HCT116 (cell line): ENCODE results near the gene FAM118A. TPM values are rescaled to one million over a fixed set of nuclear protein-coding genes. Genes with fewer than 3 reads are reported as not detected.

Experiments used
- ATAC-seq: fragments of 200-7000 bp; cut with Tn5 transposase; 2 replicates; pipeline ENCODE4 v1.9.1; 2020; ENCODE audit warnings: mild to moderate bottlenecking, moderate library complexity
- BruUV-seq: library from RNA; stranded (reverse); fragments of 400-500 nt; replicated peaks from 2 replicates; lab custom pipeline; 2021; lab: Mats Ljungman, UMichigan
- CTCF ChIA-PET: fragments of 300-600 bp; sonication (Branson Sonifier 250); formaldehyde crosslinking; loops from one replicate; lab custom pipeline; 2021; ENCODE audit warnings: antibody characterized with exemption; lab: Charles Lee
- POLR2A ChIA-PET: fragments of 300-600, 350-600 bp; sonication (Branson Sonifier 250); formaldehyde crosslinking; loops from one replicate; lab custom pipeline; 2021; ENCODE audit warnings: antibody characterized with exemption; lab: Charles Lee
- RAD21 ChIA-PET, 2 experiments: fragments of 300-600 bp; sonication (Branson Sonifier 250); formaldehyde crosslinking; loops; one replicate each; lab custom pipeline; 2023; ENCODE audit warnings: low total read pairs in 2 of 2; ENCODE audit not compliant: uncharacterized antibody in 2 of 2, unreplicated experiment in 2 of 2, low non-redundant PET in 1 of 2; lab: Charles Lee
- DNase-seq: peaks from one replicate; pipeline ENCODE4 v3.0.0-alpha.2; 2010; ENCODE audit warnings: low read depth, low spot score
- H2AFZ ChIP-seq: fragments of 200-600 bp; shearing (Covaris generic), sonication (generic); 2 replicates; pipeline ENCODE4 v1.6.1; 2017; ENCODE audit warnings: low read depth, mixed run types, mixed read lengths, antibody characterized with exemption, low read length; ENCODE audit not compliant: poor library complexity, severe bottlenecking
- H3K27ac ChIP-seq: 2 replicates; pipeline ENCODE4 v1.5.1; 2012; ENCODE audit warnings: low read depth, low read length
- H3K27me3 ChIP-seq: fragments of 200-600 bp; sonication (generic); 2 replicates; pipeline ENCODE4 v1.6.1; 2016; ENCODE audit warnings: mixed run types, low read length, mixed read lengths; ENCODE audit not compliant: insufficient read depth
- H3K36me3 ChIP-seq, 2 experiments: fragments of 200-500 bp in 1 of 2; fragments of 200-600 bp in 1 of 2; sonication (Bioruptor generic) in 1 of 2; sonication (generic) in 1 of 2; 2 replicates each; pipeline versions ENCODE4 v1.5.1 to v1.6.1; 2014 to 2016; ENCODE audit warnings: low read length in 2 of 2, inconsistent platforms in 1 of 2, mixed read lengths in 1 of 2, mixed run types in 1 of 2; ENCODE audit not compliant: insufficient read depth in 2 of 2, control insufficient read depth in 1 of 2
- H3K4me1 ChIP-seq, 2 experiments: fragments of 200-600 bp in 1 of 2; sonication (generic) in 1 of 2; 2 replicates each; pipeline versions ENCODE4 v1.5.1 to v1.6.1; 2012 to 2017; ENCODE audit warnings: low read length in 2 of 2, inconsistent platforms in 1 of 2, mild to moderate bottlenecking in 1 of 2, mixed read lengths in 1 of 2, mixed run types in 1 of 2, moderate library complexity in 1 of 2; ENCODE audit not compliant: insufficient read depth in 2 of 2, control insufficient read depth in 1 of 2
- H3K4me2 ChIP-seq: fragments of 200-600 bp; sonication (generic); 2 replicates; pipeline ENCODE4 v1.6.1; 2017; ENCODE audit warnings: mixed run types, low read length, mixed read lengths
- H3K4me3 ChIP-seq, 2 experiments: fragments of 200-600 bp in 1 of 2; sonication (generic) in 1 of 2; replicated peaks in 1 of 2; 2 replicates each; pipeline ENCODE4 v1.5.1; 2011 to 2016; ENCODE audit warnings: low read length in 2 of 2, control low read depth in 1 of 2, low read depth in 1 of 2, mild to moderate bottlenecking in 1 of 2, mixed read lengths in 1 of 2, mixed run types in 1 of 2
- H3K79me2 ChIP-seq: fragments of 200-600 bp; sonication (generic); 2 replicates; pipeline ENCODE4 v1.6.1; 2017; ENCODE audit warnings: mild to moderate bottlenecking, mixed run types, low read length, moderate library complexity, mixed read lengths; ENCODE audit not compliant: insufficient read depth
- H3K9ac ChIP-seq: fragments of 200-600 bp; sonication (generic); 2 replicates; pipeline ENCODE4 v1.6.1; 2016; ENCODE audit warnings: low read length, mixed read lengths
- H3K9me2 ChIP-seq: fragments of 200-600 bp; sonication (generic), shearing (Covaris generic); 2 replicates; pipeline ENCODE4 v1.6.1; 2017; ENCODE audit warnings: mixed run types, mild to moderate bottlenecking, moderate library complexity; ENCODE audit not compliant: insufficient read depth
- H3K9me3 ChIP-seq, 2 experiments: fragments of 200-500 bp in 1 of 2; fragments of 200-600 bp in 1 of 2; sonication (Bioruptor generic) in 1 of 2; sonication (generic) in 1 of 2; 2 replicates each; pipeline ENCODE4 v1.6.1; 2014 to 2017; ENCODE audit warnings: low read length in 2 of 2, mixed read lengths in 2 of 2, inconsistent platforms in 1 of 2, low read depth in 1 of 2, mild to moderate bottlenecking in 1 of 2, mixed run types in 1 of 2, moderate library complexity in 1 of 2; ENCODE audit not compliant: control insufficient read depth in 1 of 2, insufficient read depth in 1 of 2
- H4K20me1 ChIP-seq: fragments of 200-600 bp; sonication (generic), shearing (Covaris generic); 2 replicates; pipeline ENCODE4 v1.6.1; 2017; ENCODE audit warnings: mixed run types, mild to moderate bottlenecking, moderate library complexity; ENCODE audit not compliant: insufficient read depth
- CEBPB ChIP-seq: IDR thresholded peaks from 2 replicates; pipeline ENCODE4 v1.6.1; 2012; ENCODE audit warnings: low read depth
- EGR1 ChIP-seq: IDR thresholded peaks from 2 replicates; pipeline ENCODE4 v1.6.1; 2012; ENCODE audit warnings: low read depth
- EZH2phosphoT487 ChIP-seq: fragments of 200-600 bp; IDR thresholded peaks from 2 replicates; pipeline ENCODE4 v1.6.1; 2018; ENCODE audit warnings: antibody characterized with exemption, borderline replicate concordance
- FOSL1 ChIP-seq: IDR thresholded peaks from 2 replicates; pipeline ENCODE4 v1.6.1; 2012; ENCODE audit warnings: low read depth
- JUND ChIP-seq: IDR thresholded peaks from 2 replicates; pipeline ENCODE4 v1.6.1; 2012
- POLR2A ChIP-seq: IDR thresholded peaks from 2 replicates; pipeline ENCODE4 v1.7.0; 2011; ENCODE audit warnings: borderline replicate concordance; ENCODE audit not compliant: insufficient read depth, insufficient read length; ENCODE audit errors: extremely low read depth
- POLR2AphosphoS5 ChIP-seq: IDR thresholded peaks from 2 replicates; pipeline ENCODE4 v1.6.1; 2011; ENCODE audit warnings: mild to moderate bottlenecking, low read depth, low read length, moderate library complexity
- SIN3A ChIP-seq: IDR thresholded peaks from 2 replicates; pipeline ENCODE4 v1.6.1; 2012; ENCODE audit warnings: low read depth
- SP1 ChIP-seq: IDR thresholded peaks from 2 replicates; pipeline ENCODE4 v1.6.1; 2012; ENCODE audit warnings: low read depth
- SRF ChIP-seq: IDR thresholded peaks from 2 replicates; pipeline ENCODE4 v1.6.1; 2012; ENCODE audit warnings: low read depth
- TCF7L2 ChIP-seq: IDR thresholded peaks from 2 replicates; pipeline ENCODE4 v1.7.0; 2011; ENCODE audit warnings: borderline replicate concordance, inconsistent platforms; ENCODE audit not compliant: insufficient read depth, insufficient read length; ENCODE audit errors: extremely low read depth
- YY1 ChIP-seq: IDR thresholded peaks from 2 replicates; pipeline ENCODE4 v1.6.1; 2011; ENCODE audit warnings: low read length, low read depth, moderate library complexity, mild to moderate bottlenecking; ENCODE audit not compliant: insufficient replicate concordance; ENCODE audit errors: extremely low read depth
- ZNF274 ChIP-seq: fragments of 200-500 bp; sonication (Bioruptor generic); IDR thresholded peaks from 2 replicates; pipeline ENCODE4 v1.6.1; 2014; ENCODE audit warnings: mild to moderate bottlenecking, low read depth, low read length, inconsistent platforms
- intact Hi-C: fragments of 100-400 bp; cut with micrococcal nuclease; formaldehyde crosslinking; loops from 2 replicates; pipeline ENCODE4 v1.10.0; 2022
- total RNA-seq: library from RNA; stranded (reverse); gene quantifications from one replicate; pipeline ENCODE4 v1.2.1, GENCODE V29; 2021; ENCODE audit not compliant: unreplicated experiment
- TF ChIP-seq, protein P1 (sequence below): IDR thresholded peaks from 2 replicates; pipeline ENCODE4 v1.6.1; 2012
- TF ChIP-seq, protein P2 (sequence below): IDR thresholded peaks from 2 replicates; pipeline ENCODE4 v1.6.1; 2011; ENCODE audit warnings: mild to moderate bottlenecking, low read length, moderate library complexity; ENCODE audit not compliant: insufficient replicate concordance; ENCODE audit errors: extremely low read depth
- TF ChIP-seq, protein P3 (sequence below): IDR thresholded peaks from 2 replicates; pipeline ENCODE4 v1.6.1; 2012; ENCODE audit warnings: low read depth
- TF ChIP-seq, protein P4 (sequence below), 3 experiments: fragments of 200-600 bp in 1 of 3; sonication (generic) in 1 of 3; IDR thresholded peaks in 2 of 3; conservative IDR thresholded peaks in 1 of 3; 2 replicates each; pipeline ENCODE4 v1.5.1; 2012 to 2017; ENCODE audit warnings: low read depth in 2 of 3, low read length in 2 of 3, antibody characterized with exemption in 1 of 3, borderline replicate concordance in 1 of 3, control low read depth in 1 of 3, mild to moderate bottlenecking in 1 of 3, mixed read lengths in 1 of 3, mixed run types in 1 of 3, moderate library complexity in 1 of 3; ENCODE audit not compliant: insufficient read depth in 1 of 3

Gene FAM118A
- total RNA-seq, 1 experiment from 2014 or later: 43.2 TPM

DNA sequence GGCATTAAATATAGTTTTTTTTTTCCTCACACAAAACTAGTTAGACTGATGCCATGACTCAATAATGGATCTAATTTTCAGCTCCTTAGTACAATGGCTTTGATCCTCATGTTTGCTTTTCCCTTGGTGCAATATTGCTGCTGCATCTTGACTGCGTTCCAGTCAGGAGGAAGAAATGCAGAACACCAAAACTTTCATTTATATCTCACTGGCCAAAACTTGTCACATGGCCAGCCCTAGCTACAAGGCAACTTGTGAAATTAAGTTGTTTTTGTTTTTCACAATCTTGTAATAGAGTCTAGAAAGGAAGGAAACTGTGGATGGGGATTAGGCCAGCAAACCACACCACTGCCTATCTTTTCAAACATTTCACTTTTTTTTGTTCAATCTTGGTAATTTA, 67.0 kb downstream of the FAM118A start:
- RAD21 ChIA-PET: no interaction called here
- TF ChIP-seq SRF (no peak), SIN3A (no peak), SP1 (no peak), POLR2A (no peak), POLR2AphosphoS5 (no peak), EGR1 (no peak), YY1 (no peak), FOSL1 (no peak), JUND (no peak), ZNF274 (no peak), EZH2phosphoT487 (no peak), CEBPB (no peak), TCF7L2 (no peak)
- TF ChIP-seq, protein P1, sequence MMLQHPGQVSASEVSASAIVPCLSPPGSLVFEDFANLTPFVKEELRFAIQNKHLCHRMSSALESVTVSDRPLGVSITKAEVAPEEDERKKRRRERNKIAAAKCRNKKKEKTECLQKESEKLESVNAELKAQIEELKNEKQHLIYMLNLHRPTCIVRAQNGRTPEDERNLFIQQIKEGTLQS: no peak
- TF ChIP-seq, protein P2, sequence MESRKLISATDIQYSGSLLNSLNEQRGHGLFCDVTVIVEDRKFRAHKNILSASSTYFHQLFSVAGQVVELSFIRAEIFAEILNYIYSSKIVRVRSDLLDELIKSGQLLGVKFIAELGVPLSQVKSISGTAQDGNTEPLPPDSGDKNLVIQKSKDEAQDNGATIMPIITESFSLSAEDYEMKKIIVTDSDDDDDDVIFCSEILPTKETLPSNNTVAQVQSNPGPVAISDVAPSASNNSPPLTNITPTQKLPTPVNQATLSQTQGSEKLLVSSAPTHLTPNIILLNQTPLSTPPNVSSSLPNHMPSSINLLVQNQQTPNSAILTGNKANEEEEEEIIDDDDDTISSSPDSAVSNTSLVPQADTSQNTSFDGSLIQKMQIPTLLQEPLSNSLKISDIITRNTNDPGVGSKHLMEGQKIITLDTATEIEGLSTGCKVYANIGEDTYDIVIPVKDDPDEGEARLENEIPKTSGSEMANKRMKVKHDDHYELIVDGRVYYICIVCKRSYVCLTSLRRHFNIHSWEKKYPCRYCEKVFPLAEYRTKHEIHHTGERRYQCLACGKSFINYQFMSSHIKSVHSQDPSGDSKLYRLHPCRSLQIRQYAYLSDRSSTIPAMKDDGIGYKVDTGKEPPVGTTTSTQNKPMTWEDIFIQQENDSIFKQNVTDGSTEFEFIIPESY: no peak
- TF ChIP-seq, protein P3, sequence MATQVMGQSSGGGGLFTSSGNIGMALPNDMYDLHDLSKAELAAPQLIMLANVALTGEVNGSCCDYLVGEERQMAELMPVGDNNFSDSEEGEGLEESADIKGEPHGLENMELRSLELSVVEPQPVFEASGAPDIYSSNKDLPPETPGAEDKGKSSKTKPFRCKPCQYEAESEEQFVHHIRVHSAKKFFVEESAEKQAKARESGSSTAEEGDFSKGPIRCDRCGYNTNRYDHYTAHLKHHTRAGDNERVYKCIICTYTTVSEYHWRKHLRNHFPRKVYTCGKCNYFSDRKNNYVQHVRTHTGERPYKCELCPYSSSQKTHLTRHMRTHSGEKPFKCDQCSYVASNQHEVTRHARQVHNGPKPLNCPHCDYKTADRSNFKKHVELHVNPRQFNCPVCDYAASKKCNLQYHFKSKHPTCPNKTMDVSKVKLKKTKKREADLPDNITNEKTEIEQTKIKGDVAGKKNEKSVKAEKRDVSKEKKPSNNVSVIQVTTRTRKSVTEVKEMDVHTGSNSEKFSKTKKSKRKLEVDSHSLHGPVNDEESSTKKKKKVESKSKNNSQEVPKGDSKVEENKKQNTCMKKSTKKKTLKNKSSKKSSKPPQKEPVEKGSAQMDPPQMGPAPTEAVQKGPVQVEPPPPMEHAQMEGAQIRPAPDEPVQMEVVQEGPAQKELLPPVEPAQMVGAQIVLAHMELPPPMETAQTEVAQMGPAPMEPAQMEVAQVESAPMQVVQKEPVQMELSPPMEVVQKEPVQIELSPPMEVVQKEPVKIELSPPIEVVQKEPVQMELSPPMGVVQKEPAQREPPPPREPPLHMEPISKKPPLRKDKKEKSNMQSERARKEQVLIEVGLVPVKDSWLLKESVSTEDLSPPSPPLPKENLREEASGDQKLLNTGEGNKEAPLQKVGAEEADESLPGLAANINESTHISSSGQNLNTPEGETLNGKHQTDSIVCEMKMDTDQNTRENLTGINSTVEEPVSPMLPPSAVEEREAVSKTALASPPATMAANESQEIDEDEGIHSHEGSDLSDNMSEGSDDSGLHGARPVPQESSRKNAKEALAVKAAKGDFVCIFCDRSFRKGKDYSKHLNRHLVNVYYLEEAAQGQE: no peak
- TF ChIP-seq, protein P4, sequence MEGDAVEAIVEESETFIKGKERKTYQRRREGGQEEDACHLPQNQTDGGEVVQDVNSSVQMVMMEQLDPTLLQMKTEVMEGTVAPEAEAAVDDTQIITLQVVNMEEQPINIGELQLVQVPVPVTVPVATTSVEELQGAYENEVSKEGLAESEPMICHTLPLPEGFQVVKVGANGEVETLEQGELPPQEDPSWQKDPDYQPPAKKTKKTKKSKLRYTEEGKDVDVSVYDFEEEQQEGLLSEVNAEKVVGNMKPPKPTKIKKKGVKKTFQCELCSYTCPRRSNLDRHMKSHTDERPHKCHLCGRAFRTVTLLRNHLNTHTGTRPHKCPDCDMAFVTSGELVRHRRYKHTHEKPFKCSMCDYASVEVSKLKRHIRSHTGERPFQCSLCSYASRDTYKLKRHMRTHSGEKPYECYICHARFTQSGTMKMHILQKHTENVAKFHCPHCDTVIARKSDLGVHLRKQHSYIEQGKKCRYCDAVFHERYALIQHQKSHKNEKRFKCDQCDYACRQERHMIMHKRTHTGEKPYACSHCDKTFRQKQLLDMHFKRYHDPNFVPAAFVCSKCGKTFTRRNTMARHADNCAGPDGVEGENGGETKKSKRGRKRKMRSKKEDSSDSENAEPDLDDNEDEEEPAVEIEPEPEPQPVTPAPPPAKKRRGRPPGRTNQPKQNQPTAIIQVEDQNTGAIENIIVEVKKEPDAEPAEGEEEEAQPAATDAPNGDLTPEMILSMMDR (IDR thresholded peaks at IDR 0.05 in 2 of 3, conservative IDR thresholded peaks at IDR 0.05 in 1 of 3; ENCODE audit: borderline replicate concordance in 1 of 3, insufficient read depth in 1 of 3, low read depth in 2 of 3, low read length in 2 of 3): no peak
- TF ChIP-seq, all 23 proteins: peak for 0

More for the DNA sequence above, 67.0 kb downstream of the FAM118A start:
- Histone ChIP-seq H3K4me3 (no peak overlapping the region), H3K9me3 (no peaks in the 10 kb centered on the region; a peak in 1 of 4 replicates), H2AFZ (no peak overlapping the region), H4K20me1 (no peaks in the 10 kb centered on the region), H3K4me1 (no peaks in the 10 kb centered on the region), H3K4me2 (no peak overlapping the region), H3K9me2 (no peaks in the 10 kb centered on the region), H3K27me3 (no peaks in the 10 kb centered on the region), H3K27ac (no peak overlapping the region), H3K36me3 (no peaks in the 10 kb centered on the region), H3K79me2 (no peaks in the 10 kb centered on the region), H3K9ac (no peak overlapping the region)
- POLR2A ChIA-PET: no interaction called here
- DNase-seq (no peak), ATAC-seq (no peak)
- BruUV-seq: no TSS peak
- CTCF ChIA-PET: no interaction called here
- intact Hi-C loops: no loop called here
